ENCODE data around the gene EIF3L. TPM values are rescaled to one million over a fixed set of nuclear protein-coding genes. Genes with fewer than 3 reads are reported as not detected.

Gene EIF3L
- total RNA-seq, 1 donor from 2014 or later, result 526 TPM

DNA sequence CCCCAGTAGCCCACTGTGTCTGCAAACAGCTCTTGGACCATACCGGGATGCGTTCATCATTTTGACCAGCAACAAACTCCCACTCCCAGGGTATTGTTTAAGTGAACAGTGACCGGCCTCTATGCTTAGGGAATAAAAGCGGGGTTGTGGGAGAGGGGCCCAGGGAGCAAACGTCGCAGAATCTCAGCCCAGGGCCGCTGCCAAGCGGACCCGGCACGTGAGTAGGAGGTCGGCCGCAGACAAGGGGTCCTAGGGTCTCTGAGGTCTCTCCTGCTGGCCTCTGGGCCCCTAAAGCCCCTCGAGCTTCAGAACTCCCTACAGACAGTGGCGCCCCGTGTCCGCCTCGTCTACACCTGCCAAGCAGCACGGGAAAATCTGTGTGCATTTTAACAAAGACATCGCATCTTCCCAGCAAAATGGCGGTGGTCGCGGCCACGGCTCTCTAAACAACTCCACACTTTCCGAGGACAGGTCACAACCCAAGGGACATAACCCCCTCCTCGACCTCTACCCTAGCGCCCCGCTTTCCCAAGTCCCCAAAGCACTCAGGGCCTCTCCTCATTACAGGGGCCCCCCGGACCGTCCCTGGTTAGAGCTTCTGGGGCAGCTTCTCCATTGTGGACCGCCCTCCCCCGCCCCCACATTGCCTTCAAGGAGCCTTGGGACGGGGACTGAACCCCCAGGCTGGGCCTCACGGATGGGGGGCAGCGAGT lies 45.4 kb upstream of the EIF3L start:
- Mint-ChIP-seq H3K4me1 (ENCODE audit: low read depth, unreplicated experiment) (peaks cover 14% of the 10 kb centered on the region), H3K27me3 (ENCODE audit: unreplicated experiment) (peaks cover 8% of the 10 kb centered on the region), H3K27ac (ENCODE audit: unreplicated experiment) (peak overlapping the region; percentile 89), H3K4me3 (ENCODE audit: unreplicated experiment) (peak overlapping the region; percentile 88), H3K36me3 (ENCODE audit: unreplicated experiment) (no peaks in the 10 kb centered on the region), H3K9me3 (ENCODE audit: unreplicated experiment) (peaks cover 10% of the 10 kb centered on the region)
- DNase-seq, result peak; percentile 32
- TF ChIP-seq, protein P1, sequence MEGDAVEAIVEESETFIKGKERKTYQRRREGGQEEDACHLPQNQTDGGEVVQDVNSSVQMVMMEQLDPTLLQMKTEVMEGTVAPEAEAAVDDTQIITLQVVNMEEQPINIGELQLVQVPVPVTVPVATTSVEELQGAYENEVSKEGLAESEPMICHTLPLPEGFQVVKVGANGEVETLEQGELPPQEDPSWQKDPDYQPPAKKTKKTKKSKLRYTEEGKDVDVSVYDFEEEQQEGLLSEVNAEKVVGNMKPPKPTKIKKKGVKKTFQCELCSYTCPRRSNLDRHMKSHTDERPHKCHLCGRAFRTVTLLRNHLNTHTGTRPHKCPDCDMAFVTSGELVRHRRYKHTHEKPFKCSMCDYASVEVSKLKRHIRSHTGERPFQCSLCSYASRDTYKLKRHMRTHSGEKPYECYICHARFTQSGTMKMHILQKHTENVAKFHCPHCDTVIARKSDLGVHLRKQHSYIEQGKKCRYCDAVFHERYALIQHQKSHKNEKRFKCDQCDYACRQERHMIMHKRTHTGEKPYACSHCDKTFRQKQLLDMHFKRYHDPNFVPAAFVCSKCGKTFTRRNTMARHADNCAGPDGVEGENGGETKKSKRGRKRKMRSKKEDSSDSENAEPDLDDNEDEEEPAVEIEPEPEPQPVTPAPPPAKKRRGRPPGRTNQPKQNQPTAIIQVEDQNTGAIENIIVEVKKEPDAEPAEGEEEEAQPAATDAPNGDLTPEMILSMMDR (IDR thresholded peaks at IDR 0.05; ENCODE audit: partially characterized antibody, unreplicated experiment), result no peak

- Mint-ChIP-seq H3K4me3 (ENCODE audit: unreplicated experiment) (peak overlapping the region; percentile 88), H3K9me3 (ENCODE audit: unreplicated experiment) (peaks cover 10% of the 10 kb centered on the region), H3K27me3 (ENCODE audit: unreplicated experiment) (peaks cover 8% of the 10 kb centered on the region), H3K36me3 (ENCODE audit: unreplicated experiment) (no peaks in the 10 kb centered on the region), H3K4me1 (ENCODE audit: low read depth, unreplicated experiment) (peaks cover 14% of the 10 kb centered on the region), H3K27ac (ENCODE audit: unreplicated experiment) (peak overlapping the region; percentile 89)
- peak; percentile 39 for DNase-seq
- TF ChIP-seq, protein P1 (IDR thresholded peaks at IDR 0.05; ENCODE audit: partially characterized antibody, unreplicated experiment), result no peak
Measured at GRCh38 chr22:37804352-37804880, 44.8 kb upstream of the EIF3L start.

DNA sequence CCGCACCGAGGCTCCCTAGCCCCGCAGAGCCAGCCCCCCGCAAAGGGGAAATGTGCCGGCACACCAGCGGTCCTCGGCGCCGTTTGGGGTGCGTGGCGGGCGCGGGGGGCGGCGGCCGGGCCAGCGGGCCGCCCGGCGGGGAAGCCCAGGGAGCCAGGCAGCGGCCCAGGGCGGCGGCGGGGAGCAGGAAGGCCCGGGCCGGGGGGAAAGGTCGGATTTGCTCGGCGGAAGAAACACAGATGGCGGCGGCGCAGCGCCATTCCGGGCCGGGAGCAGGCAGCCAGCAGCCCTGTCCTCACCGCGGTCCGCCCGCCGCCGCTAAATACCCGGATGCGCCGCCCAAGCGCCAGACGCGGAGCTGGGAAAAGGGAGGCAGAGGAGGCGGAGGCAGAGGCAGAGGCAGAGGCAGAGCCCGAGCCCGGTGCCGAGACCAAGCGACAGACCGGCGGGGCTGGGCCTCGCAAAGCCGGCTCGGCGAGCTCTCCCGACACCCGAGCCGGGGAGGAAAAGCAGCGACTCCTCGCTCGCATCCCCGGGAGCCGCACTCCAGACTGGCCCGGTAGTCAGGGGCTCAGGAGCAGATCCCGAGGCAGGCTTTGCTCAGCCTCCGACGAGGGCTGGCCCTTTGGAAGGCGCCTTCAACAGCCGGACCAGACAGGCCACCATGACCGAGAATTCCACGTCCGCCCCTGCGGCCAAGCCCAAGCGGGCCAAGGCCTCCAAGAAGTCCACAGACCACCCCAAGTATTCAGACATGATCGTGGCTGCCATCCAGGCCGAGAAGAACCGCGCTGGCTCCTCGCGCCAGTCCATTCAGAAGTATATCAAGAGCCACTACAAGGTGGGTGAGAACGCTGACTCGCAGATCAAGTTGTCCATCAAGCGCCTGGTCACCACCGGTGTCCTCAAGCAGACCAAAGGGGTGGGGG lies 44.1 kb upstream of the EIF3L start:
- peak; percentile 92 for DNase-seq
- Mint-ChIP-seq H3K4me3 (ENCODE audit: unreplicated experiment) (peak overlapping the region; percentile 95), H3K27ac (ENCODE audit: unreplicated experiment) (peak overlapping the region; percentile 87), H3K27me3 (ENCODE audit: unreplicated experiment) (peaks cover 8% of the 10 kb centered on the region), H3K4me1 (ENCODE audit: low read depth, unreplicated experiment) (peaks cover 14% of the 10 kb centered on the region), H3K9me3 (ENCODE audit: unreplicated experiment) (peaks cover 10% of the 10 kb centered on the region), H3K36me3 (ENCODE audit: unreplicated experiment) (no peaks in the 10 kb centered on the region)
- TF ChIP-seq, protein P1 (IDR thresholded peaks at IDR 0.05; ENCODE audit: partially characterized antibody, unreplicated experiment), result no peak

- H3K4me1 Mint-ChIP-seq (ENCODE audit: low read depth, unreplicated experiment), result peaks cover 14% of the 10 kb centered on the region
- peak overlapping the region; percentile 87 for H3K27ac Mint-ChIP-seq (ENCODE audit: unreplicated experiment)
- peaks cover 8% of the 10 kb centered on the region for H3K27me3 Mint-ChIP-seq (ENCODE audit: unreplicated experiment)
Measured at GRCh38 chr22:37805810-37806277, 43.4 kb upstream of the EIF3L start.

More at GRCh38 chr22:37805810-37806277, 43.4 kb upstream of the EIF3L start:
- DNase-seq, result no peak
- TF ChIP-seq, protein P1 (IDR thresholded peaks at IDR 0.05; ENCODE audit: partially characterized antibody, unreplicated experiment), result no peak
- H3K4me3 Mint-ChIP-seq (ENCODE audit: unreplicated experiment), result peak overlapping the region; percentile 95
- no peaks in the 10 kb centered on the region for H3K36me3 Mint-ChIP-seq (ENCODE audit: unreplicated experiment)
- peaks cover 10% of the 10 kb centered on the region for H3K9me3 Mint-ChIP-seq (ENCODE audit: unreplicated experiment)

Measured in glutamatergic neuron (in vitro differentiated cells).